HPDE6-E6E7 (cell line): ENCODE results near the gene NEURL1B.

Experiments
- DNase-seq: peaks from one replicate; pipeline ENCODE4 v3.0.0; 2011; ENCODE audit warnings: missing footprints; ENCODE audit errors: extremely low spot score

NEURL1B gene

GRCh38 chr5:172610643-172611042 lies 30.4 kb upstream of the NEURL1B start:
- no peak for DNase-seq

DNA sequence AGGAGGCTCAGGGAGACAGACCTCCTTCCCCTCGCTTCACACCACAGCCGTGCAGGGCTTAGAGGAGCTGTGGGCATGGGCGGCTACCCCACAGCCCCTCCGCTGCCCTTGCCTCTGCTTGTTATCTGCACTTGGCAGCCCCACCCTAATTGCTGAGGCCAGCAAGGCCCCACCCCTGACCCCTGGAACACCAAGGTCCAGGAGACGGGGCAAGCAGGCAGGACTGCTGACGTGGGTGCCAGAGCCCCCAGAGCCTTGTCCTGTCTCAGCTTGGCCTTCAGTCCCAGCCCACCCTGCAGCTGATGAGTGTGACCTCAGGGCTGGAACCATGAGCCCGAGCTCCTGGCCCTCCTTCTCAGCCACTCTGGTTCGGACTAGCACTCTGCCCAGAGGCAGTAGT lies 29.1 kb upstream of the NEURL1B start:
- no peak for DNase-seq

DNA sequence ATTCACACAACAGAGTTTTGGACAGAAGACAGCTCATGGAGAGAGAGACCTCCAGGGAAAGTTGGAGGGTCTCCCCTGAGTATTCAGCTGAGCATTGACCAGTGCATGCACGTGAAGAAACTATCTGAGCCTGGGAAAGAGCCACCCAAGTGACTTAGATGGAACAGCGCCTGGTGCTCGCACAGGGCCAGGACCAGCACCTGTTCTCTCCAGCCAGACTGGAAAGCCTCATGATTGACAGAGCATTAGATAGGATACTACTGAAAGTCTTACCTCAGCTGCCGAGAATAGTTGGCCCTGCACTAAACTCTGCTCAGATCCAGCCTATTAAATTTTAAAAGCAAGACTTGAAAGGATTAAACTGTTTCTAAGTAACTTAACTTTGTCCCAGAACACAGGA lies 28.3 kb upstream of the NEURL1B start:
- no peak for DNase-seq

- no peak for DNase-seq
These were observed 24.9 kb upstream of the NEURL1B start for GRCh38 chr5:172616136-172616535.

GRCh38 chr5:172616730-172617129 lies 24.3 kb upstream of the NEURL1B start:
- DNase-seq = no peak

DNA sequence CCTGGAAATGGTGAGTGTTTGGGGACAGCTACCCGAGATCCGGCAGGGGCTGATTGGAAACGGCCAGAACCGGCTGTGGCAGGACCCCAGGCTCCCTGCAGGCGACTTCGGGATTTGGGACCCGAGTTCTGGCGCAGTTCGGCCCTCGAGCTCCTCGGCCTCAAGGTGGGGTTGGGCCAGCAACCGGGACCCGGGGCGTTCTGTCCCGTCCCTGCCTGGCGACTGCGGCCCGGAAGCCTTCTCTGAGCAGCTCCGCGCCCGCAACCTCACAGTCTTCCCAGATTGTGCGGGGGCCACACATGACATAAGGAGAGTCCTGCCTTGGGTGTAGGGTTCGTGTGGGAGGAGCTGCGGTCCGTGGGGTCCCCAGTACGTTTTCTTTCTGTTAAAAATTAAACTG lies 23.2 kb upstream of the NEURL1B start:
- no peak for DNase-seq

- DNase-seq = no peak
These were observed 22.3 kb upstream of the NEURL1B start for GRCh38 chr5:172618574-172619365.

DNA sequence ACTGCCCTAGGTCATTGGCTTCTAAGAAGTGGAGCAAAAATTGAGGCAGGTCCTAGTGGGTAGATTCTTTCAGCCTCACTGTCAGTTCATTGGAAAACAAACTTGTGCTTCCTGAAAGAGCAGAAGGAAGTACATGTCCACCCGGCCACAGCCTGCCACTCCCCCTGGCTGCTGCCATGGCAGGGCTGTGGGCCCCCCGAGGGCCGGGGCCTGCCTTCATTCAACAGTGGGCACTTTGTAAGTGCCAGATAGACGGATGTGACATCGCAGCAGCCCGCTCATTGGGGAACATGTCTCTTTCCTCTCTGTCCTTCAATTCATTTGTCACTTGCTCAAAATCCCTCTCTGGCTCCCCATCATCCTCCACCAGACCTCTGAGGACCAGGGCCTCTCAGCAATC lies 20.6 kb upstream of the NEURL1B start:
- no peak for DNase-seq

DNA sequence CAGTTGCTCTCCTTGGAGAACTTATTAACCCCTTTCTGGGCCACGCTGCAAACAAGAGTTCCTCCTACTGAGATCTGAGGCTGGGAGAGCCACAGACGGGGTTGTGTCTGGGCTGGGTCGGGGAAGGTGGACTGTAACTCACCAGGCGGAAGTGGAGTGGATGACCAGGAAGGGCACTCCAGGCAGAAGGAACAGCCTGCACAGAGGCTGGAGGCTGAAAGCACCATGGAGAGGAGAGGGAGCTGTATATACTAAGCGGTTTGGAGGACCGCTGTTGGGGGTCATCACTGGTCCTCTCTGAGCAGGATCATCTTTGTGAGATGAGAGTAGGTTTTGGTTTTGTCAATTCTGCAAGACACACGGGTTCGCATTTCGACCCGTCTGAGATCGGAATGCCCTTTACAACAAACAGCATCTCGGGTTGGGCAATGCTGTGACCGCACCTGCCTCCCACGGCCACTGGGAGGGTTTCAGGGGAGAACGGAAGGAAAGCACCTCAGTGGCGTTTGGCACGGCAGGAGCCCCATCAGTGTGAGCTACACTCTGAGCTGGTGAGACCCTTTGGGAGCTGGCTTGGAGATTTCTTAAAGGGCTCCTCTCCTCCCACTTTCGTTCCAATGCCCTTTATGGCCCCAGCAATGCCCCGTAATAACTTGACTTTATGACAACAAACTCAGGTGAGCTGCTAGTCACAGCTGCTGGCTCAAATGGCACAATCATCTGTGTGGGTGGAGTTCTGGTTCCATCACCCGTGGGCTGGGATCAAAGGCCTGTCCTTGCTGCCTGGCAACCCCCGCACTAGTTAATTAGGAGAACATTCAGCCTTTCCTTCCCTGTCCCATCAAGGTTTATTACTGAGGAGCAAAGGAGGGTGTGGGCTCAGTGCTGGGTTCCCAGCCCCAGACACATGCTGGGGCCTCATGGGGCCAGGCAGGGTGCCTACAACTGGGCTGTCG lies 18.7 kb upstream of the NEURL1B start:
- DNase-seq = no peak

DNA sequence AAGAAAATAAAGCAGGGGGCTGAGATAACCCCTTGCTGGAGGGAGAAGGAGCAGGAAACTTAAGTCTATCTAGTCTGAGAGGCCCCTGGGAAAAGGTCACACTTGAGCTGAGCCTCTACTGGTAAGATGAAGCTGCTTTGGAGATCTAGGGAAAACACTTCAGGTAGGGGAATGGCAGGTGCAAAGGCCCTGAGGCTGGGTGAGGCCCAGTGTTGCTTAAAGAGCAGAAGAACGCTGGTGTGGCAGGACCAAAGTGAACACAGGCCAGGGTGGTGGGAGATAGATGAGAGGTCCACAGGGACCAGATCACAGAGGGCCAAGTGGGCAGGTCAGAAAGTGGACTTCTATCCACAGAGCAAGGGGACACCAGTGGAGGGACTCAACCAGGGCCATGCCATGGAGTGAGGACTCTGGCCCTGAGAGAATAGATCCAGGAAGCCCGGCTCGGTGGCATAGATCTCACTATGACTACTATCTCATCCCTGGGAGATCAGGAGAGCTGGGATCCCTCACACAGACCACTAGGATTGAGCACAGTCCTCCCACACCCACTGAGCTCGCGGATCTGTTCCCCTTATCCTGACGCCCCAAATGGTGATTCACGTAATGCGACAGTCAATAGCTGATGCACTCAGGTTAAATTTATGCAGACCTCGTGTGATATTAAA lies 17.6 kb upstream of the NEURL1B start:
- no peak for DNase-seq

GRCh38 chr5:172624083-172624995 lies 16.7 kb upstream of the NEURL1B start:
- no peak for DNase-seq

- DNase-seq = no peak
These were observed 15.8 kb upstream of the NEURL1B start for GRCh38 chr5:172624996-172625964.

DNA sequence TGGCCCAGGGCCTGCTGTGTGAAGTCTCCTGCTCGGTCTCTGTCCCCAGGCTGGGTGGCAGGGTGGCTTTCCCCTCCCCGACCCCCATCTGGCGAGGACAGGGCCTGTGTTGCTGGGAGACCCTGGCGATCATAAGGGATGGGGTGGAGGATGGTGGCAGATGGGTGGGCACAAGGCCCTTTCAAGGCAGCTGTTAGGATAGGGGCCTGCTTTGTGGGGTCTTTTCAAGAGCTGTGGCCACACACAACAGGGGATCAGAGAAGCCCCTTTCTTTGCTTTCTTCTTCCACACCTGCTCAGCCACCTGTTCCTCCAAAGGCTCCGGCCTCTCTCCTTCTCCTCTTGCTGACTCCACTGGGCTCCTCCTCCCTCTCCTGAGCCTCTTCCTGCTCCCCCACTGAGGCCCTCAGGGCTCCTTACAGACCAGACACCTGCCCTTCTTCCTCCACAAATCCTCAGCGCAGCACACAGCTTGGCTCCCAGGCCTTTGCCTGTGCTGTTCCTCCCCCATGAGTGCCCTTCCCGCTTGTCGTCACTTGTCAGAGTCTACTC lies 15.0 kb upstream of the NEURL1B start:
- no peak for DNase-seq

GRCh38 chr5:172630082-172630481 lies 11.0 kb upstream of the NEURL1B start:
- DNase-seq = no peak

GRCh38 chr5:172630482-172630881 lies 10.6 kb upstream of the NEURL1B start:
- DNase-seq = no peak

- no peak for DNase-seq
These were observed 10.1 kb upstream of the NEURL1B start for GRCh38 chr5:172630986-172631385.

GRCh38 chr5:172632346-172633092 lies 8.5 kb upstream of the NEURL1B start:
- no peak for DNase-seq

GRCh38 chr5:172633403-172633970 lies 7.6 kb upstream of the NEURL1B start:
- no peak for DNase-seq
